Thyroid gland (tissue), 4 donors: Measurements from ENCODE around the gene LSS. TPM values are rescaled to one million over a fixed set of nuclear protein-coding genes. Genes with fewer than 3 reads are reported as not detected.

ENCODE experiments used
- DNase-seq, 2 donors: peaks; one replicate each; pipeline ENCODE4 v3.0.0-alpha.2; 2019
- H3K27ac ChIP-seq, 3 donors: fragments of 200-600 bp; sonication (generic); 1 replicate in 2 of 3; 2 replicates in 1 of 3; pipeline ENCODE4 v1.5.1; 2016 to 2019; ENCODE audit warnings: mild to moderate bottlenecking in 1 of 3, moderate library complexity in 1 of 3
- H3K27me3 ChIP-seq: fragments of 200-600 bp; sonication (generic); one replicate; pipeline ENCODE4 v1.5.1; 2019
- H3K36me3 ChIP-seq, 2 donors: fragments of 200-600 bp; sonication (generic); one replicate each; pipeline ENCODE4 v1.5.1; 2016 to 2019
- H3K4me1 ChIP-seq, 2 donors: fragments of 200-600 bp; sonication (generic); one replicate each; pipeline ENCODE4 v1.5.1; 2017 to 2019
- H3K4me3 ChIP-seq, 3 donors: fragments of 200-600 bp; sonication (generic); replicated peaks in 1 of 3; 1 replicate in 2 of 3; 2 replicates in 1 of 3; pipeline ENCODE4 v1.5.1; 2016; ENCODE audit warnings: mild to moderate bottlenecking in 1 of 3
- H3K9me3 ChIP-seq: fragments of 200-600 bp; sonication (generic); one replicate; pipeline ENCODE4 v1.5.1; 2017
- POLR2A ChIP-seq, 2 donors: fragments of 450-650 bp; IDR thresholded peaks; one replicate each; pipeline ENCODE4 v1.6.1; 2017; ENCODE audit warnings: antibody characterized with exemption in 2 of 2, mild to moderate bottlenecking in 2 of 2, moderate library complexity in 1 of 2
- WGBS, 2 donors: methylation state at CpG; one replicate each; pipeline ENCODE4 v1.1.5; 2017; 5-methylcytosine and 5-hydroxymethylcytosine counted together
- intact Hi-C: fragments of 100-400 bp; cut with DNase I; formaldehyde crosslinking; loops from one replicate; pipeline ENCODE4 v1.15.1; 2023
- total RNA-seq, 4 donors: library from RNA; depleted of rRNA; stranded (reverse); fragments of >200 nt; gene quantifications; one replicate each; pipeline ENCODE4 v1.2.3, GENCODE V29; 2016
- TF ChIP-seq, protein P1 (sequence below), 6 experiments: fragments of 200-600 bp in 3 of 6; fragments of 450-650 bp in 3 of 6; sonication (generic) in 3 of 6; IDR thresholded peaks; one replicate each; pipeline ENCODE4 v1.5.1; 2016 to 2019; ENCODE audit warnings: antibody characterized with exemption in 6 of 6, mild to moderate bottlenecking in 2 of 6, inconsistent platforms in 1 of 6, moderate library complexity in 1 of 6

Gene LSS
- total RNA-seq, 4 donors from 2014 or later = 31.4 to 57.7 (median 42.0) TPM

GRCh38 chr21:46239817-46240325 is 11.3 kb upstream of the LSS start:
- H3K27ac ChIP-seq = no peak overlapping the region
- H3K27me3 ChIP-seq = no peaks in the 10 kb centered on the region
- intact Hi-C loops = no loop called here
- 87 to 89% methylated on average over 7 of the region's 7 CpGs for WGBS, 2 donors
- DNase-seq = no peak
- no peaks in the 10 kb centered on the region for H3K4me1 ChIP-seq
- no peak overlapping the region for H3K4me3 ChIP-seq
- peaks cover 73 to 86% of the 10 kb centered on the region in 2 donors for H3K36me3 ChIP-seq
- H3K9me3 ChIP-seq = no peaks in the 10 kb centered on the region
- no peak for TF ChIP-seq POLR2A (IDR thresholded peaks at IDR 0.05)

- H3K4me1 ChIP-seq = no peaks in the 10 kb centered on the region
- intact Hi-C loops = no loop called here
- H3K9me3 ChIP-seq = no peaks in the 10 kb centered on the region
- H3K4me3 ChIP-seq = no peak overlapping the region
- H3K36me3 ChIP-seq = peaks cover 61 to 72% of the 10 kb centered on the region in 2 donors
- TF ChIP-seq, protein P1, sequence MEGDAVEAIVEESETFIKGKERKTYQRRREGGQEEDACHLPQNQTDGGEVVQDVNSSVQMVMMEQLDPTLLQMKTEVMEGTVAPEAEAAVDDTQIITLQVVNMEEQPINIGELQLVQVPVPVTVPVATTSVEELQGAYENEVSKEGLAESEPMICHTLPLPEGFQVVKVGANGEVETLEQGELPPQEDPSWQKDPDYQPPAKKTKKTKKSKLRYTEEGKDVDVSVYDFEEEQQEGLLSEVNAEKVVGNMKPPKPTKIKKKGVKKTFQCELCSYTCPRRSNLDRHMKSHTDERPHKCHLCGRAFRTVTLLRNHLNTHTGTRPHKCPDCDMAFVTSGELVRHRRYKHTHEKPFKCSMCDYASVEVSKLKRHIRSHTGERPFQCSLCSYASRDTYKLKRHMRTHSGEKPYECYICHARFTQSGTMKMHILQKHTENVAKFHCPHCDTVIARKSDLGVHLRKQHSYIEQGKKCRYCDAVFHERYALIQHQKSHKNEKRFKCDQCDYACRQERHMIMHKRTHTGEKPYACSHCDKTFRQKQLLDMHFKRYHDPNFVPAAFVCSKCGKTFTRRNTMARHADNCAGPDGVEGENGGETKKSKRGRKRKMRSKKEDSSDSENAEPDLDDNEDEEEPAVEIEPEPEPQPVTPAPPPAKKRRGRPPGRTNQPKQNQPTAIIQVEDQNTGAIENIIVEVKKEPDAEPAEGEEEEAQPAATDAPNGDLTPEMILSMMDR (IDR thresholded peaks at IDR 0.05) = no peak
- no peak for TF ChIP-seq POLR2A (IDR thresholded peaks at IDR 0.05)
- WGBS, 2 donors = 92% methylated on average over 5 of the region's 5 CpGs; no CpG with 5 or more reads in 1 of the 2 donors
- no peaks in the 10 kb centered on the region for H3K27me3 ChIP-seq
- H3K27ac ChIP-seq = no peak overlapping the region
- no peak for DNase-seq
Observed at GRCh38 chr21:46237474-46237873, 8.9 kb upstream of the LSS start.

DNA sequence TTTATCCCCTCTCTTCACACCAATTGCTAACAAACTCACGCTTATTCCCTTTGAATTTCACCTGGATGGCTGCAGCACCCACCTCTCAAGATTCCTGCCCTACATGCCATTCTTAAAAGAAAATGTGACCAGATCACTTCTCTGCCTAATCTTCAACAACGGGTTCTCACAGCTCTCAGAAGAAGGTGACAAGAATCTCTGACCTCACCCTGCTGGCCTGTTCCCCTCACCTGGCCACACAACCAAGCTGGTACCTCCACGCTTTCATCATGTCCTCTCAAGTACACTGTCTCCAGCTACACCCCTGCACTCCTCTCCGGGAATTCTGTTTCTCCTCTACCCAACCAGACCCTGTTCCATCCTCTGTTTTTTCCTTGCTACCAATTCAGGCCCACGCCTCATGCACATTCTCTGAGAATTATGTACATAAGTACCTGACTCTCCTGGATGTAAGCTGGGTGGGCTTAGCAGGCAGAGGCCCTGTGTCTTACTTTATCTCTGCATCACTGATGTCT is 5.9 kb upstream of the LSS start:
- DNase-seq = no peak
- intact Hi-C loops = no loop called here
- Histone ChIP-seq H3K4me3 (no peak overlapping the region), H3K27ac (no peak overlapping the region), H3K27me3 (no peaks in the 10 kb centered on the region), H3K36me3 (peaks cover 39 to 49% of the 10 kb centered on the region in 2 donors), H3K9me3 (no peaks in the 10 kb centered on the region), H3K4me1 (peaks cover 3 to 4% of the 10 kb centered on the region in 2 donors)
- TF ChIP-seq POLR2A (IDR thresholded peaks at IDR 0.05) = no peak
- TF ChIP-seq, protein P1 (IDR thresholded peaks at IDR 0.05) = no peak
- 74% methylated on average over 5 of the region's 5 CpGs for WGBS, 2 donors

DNA sequence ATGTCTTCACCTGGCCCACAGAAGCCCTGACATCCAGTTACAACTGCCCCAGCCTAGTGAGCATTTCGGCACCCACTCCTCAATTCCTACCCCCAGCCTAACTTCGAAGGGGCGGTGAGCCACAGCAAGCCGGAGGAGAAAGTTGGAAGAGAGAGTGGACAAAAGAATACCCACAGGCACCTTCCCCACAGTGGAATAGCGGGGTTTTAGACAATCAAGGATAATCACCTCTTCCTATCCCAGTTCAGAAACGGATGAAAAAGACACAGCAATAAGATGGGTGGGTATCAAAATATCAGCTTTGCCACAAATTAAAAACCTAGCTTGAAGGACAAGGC is 1.3 kb upstream of the LSS start:
- Histone ChIP-seq H3K27me3 (no peaks in the 10 kb centered on the region), H3K4me1 (peaks cover 13 to 18% of the 10 kb centered on the region in 2 donors), H3K36me3 (peaks cover 9 to 10% of the 10 kb centered on the region in 2 donors), H3K27ac (peak overlapping the region in 2 of 3 donors; percentile 44 to 53), H3K9me3 (no peaks in the 10 kb centered on the region), H3K4me3 (peak overlapping the region in 1 of 3 donors; percentile 94)
- DNase-seq = no peak
- 89 to 90% methylated on average over 6 of the region's 6 CpGs for WGBS, 2 donors
- intact Hi-C loops = loop anchor here (5.0 kb wide), 1 partner anchor 258 kb away; no protein-coding TSS in a partner anchor
- TF ChIP-seq, protein P1 (IDR thresholded peaks at IDR 0.05) = no peak
- no peak for TF ChIP-seq POLR2A (IDR thresholded peaks at IDR 0.05)

GRCh38 chr21:46229133-46229922 is 754 bp upstream of the LSS start:
- H3K9me3 ChIP-seq = no peaks in the 10 kb centered on the region
- H3K4me3 ChIP-seq = peak overlapping the region; percentile 71 to 94 (median 81)
- peaks cover 13 to 18% of the 10 kb centered on the region in 2 donors for H3K4me1 ChIP-seq
- WGBS, 2 donors = 4 to 10% methylated on average over 22 to 27 of the region's 72 CpGs
- DNase-seq = peak; percentile 41 to 58
- peaks cover 4 to 5% of the 10 kb centered on the region in 2 donors for H3K36me3 ChIP-seq
- H3K27ac ChIP-seq = peak overlapping the region in 2 of 3 donors; percentile 44 to 53
- intact Hi-C loops = loop anchor here (5.0 kb wide), 1 partner anchor 257 kb away; no protein-coding TSS in a partner anchor
- H3K27me3 ChIP-seq = no peaks in the 10 kb centered on the region
- TF ChIP-seq, protein P1 (IDR thresholded peaks at IDR 0.05) = peak in 5 of 6 experiments; percentile 19 to 78 (median 26)
- TF ChIP-seq POLR2A (IDR thresholded peaks at IDR 0.05) = no peak
